Colonic mucosa (tissue), 4 donors: ENCODE measurements around the gene SDK2. TPM values are rescaled to one million over a fixed set of nuclear protein-coding genes. Genes with fewer than 3 reads are reported as not detected.

Experiments used
- DNase-seq: peaks from one replicate; pipeline ENCODE4 v3.0.0-alpha.2; 2020
- H3K27ac ChIP-seq: fragments of 200-600 bp; one replicate; pipeline ENCODE4 v1.8.0; 2021
- H3K27me3 ChIP-seq: fragments of 200-600 bp; one replicate; pipeline ENCODE4 v1.8.0; 2021
- H3K36me3 ChIP-seq: fragments of 200-600 bp; one replicate; pipeline ENCODE4 v1.8.0; 2021
- H3K4me1 ChIP-seq: fragments of 200-600 bp; one replicate; pipeline ENCODE4 v1.8.0; 2021; ENCODE audit warnings: mild to moderate bottlenecking
- H3K4me3 ChIP-seq: fragments of 200-600 bp; one replicate; pipeline ENCODE4 v1.8.0; 2021
- H3K9ac ChIP-seq, 2 donors: one replicate each; pipeline ENCODE4 v1.7.0; 2013; ENCODE audit warnings: control low read depth in 2 of 2, low read depth in 2 of 2, low read length in 2 of 2
- H3K9me3 ChIP-seq: fragments of 200-600 bp; one replicate; pipeline ENCODE4 v1.8.0; 2021
- CTCF ChIP-seq: fragments of 200-600 bp; IDR thresholded peaks from one replicate; pipeline ENCODE4 v1.8.0; 2022; ENCODE audit warnings: antibody characterized with exemption, mild to moderate bottlenecking
- intact Hi-C: fragments of 100-400 bp; cut with DNase I; formaldehyde crosslinking; loops from one replicate; pipeline ENCODE4 v1.14.1; 2022
- total RNA-seq, 2 donors: library from RNA; stranded (reverse); fragmentation: NEBNext Ultra II Directional in 1 of 2; extraction: Animal tissue kit (Norgen Biotek cat#: 25700) in 1 of 2; gene quantifications; one replicate each; pipeline ENCODE4 v1.2.1, GENCODE V29; 2021
- donor health status: healthy.
- donor health status: DM: no; HTN: no; CAD: no.
- donor health status: DM: no; HTN: no; CAD: no.

The SDK2 gene
- total RNA-seq, 2 donors from 2014 or later = 0.94 to 1.2 TPM

GRCh38 chr17:73393381-73393780 is 250.9 kb downstream of the SDK2 start:
- no peak for DNase-seq
- Histone ChIP-seq H3K27me3 (no peaks in the 10 kb centered on the region), H3K9me3 (no peaks in the 10 kb centered on the region), H3K4me3 (no peak overlapping the region), H3K27ac (no peak overlapping the region), H3K4me1 (no peaks in the 10 kb centered on the region), H3K9ac (no peak overlapping the region), H3K36me3 (no peaks in the 10 kb centered on the region)
- TF ChIP-seq CTCF = no peak
- intact Hi-C loops = no loop called here

- TF ChIP-seq CTCF = no peak
- H3K36me3 ChIP-seq = no peaks in the 10 kb centered on the region
Measured at GRCh38 chr17:73391331-73392265, 252.6 kb downstream of the SDK2 start.

GRCh38 chr17:73390851-73391250 is 253.4 kb downstream of the SDK2 start:
- Histone ChIP-seq H3K27ac (no peak overlapping the region), H3K9ac (no peak overlapping the region), H3K4me3 (no peak overlapping the region), H3K27me3 (no peaks in the 10 kb centered on the region), H3K4me1 (no peaks in the 10 kb centered on the region), H3K36me3 (no peaks in the 10 kb centered on the region), H3K9me3 (no peaks in the 10 kb centered on the region)
- no peak for TF ChIP-seq CTCF
- intact Hi-C loops = no loop called here
- no peak for DNase-seq

More at GRCh38 chr17:73391331-73392265, 252.6 kb downstream of the SDK2 start:
- Histone ChIP-seq H3K4me3 (no peak overlapping the region), H3K27me3 (no peaks in the 10 kb centered on the region), H3K9me3 (no peaks in the 10 kb centered on the region), H3K4me1 (no peaks in the 10 kb centered on the region), H3K27ac (no peak overlapping the region), H3K9ac (no peak overlapping the region)
- intact Hi-C loops = no loop called here
- DNase-seq = no peak

- Histone ChIP-seq H3K9ac (no peak overlapping the region), H3K4me3 (no peak overlapping the region), H3K4me1 (no peaks in the 10 kb centered on the region), H3K27ac (no peak overlapping the region), H3K36me3 (no peaks in the 10 kb centered on the region), H3K27me3 (no peaks in the 10 kb centered on the region), H3K9me3 (no peaks in the 10 kb centered on the region)
- intact Hi-C loops = no loop called here
- DNase-seq = no peak
- no peak for TF ChIP-seq CTCF
Measured at GRCh38 chr17:73390221-73390620, 254.0 kb downstream of the SDK2 start.

GRCh38 chr17:73389411-73389810 is 254.8 kb downstream of the SDK2 start:
- Histone ChIP-seq H3K9me3 (no peaks in the 10 kb centered on the region), H3K36me3 (no peaks in the 10 kb centered on the region), H3K27ac (no peak overlapping the region), H3K9ac (no peak overlapping the region), H3K27me3 (no peaks in the 10 kb centered on the region), H3K4me3 (no peak overlapping the region), H3K4me1 (no peaks in the 10 kb centered on the region)
- no peak for DNase-seq
- intact Hi-C loops = no loop called here
- no peak for TF ChIP-seq CTCF
